HEK293 (cell line): ENCODE measurements around the gene HDAC1.

Experiments used
- GLI2 ChIP-seq: fragments of 450-650 bp; formaldehyde crosslinking; IDR thresholded peaks from 2 replicates; pipeline ENCODE4; 2017; ENCODE audit warnings: missing biosample characterization, missing genetic modification characterization, low read depth, borderline replicate concordance
- HOXD13 ChIP-seq: sonication (generic); formaldehyde crosslinking; IDR thresholded peaks from 2 replicates; pipeline ENCODE4 v1.8.0; 2022; ENCODE audit warnings: missing genetic modification reagents, borderline replicate concordance
- SALL2 ChIP-seq: fragments of 450-650 bp; formaldehyde crosslinking; IDR thresholded peaks from 2 replicates; pipeline ENCODE4 v1.5.0; 2017; ENCODE audit warnings: missing biosample characterization, mild to moderate bottlenecking, missing genetic modification characterization, borderline replicate concordance
- ZEB2 ChIP-seq: fragments of 450-650 bp; formaldehyde crosslinking; IDR thresholded peaks from 2 replicates; pipeline ENCODE4 v1.5.1; 2016; ENCODE audit warnings: missing biosample characterization, missing genetic modification characterization
- ZFP37 ChIP-seq: fragments of 450-650 bp; formaldehyde crosslinking; IDR thresholded peaks from 2 replicates; pipeline ENCODE4 v1.5.1; 2016; ENCODE audit warnings: missing biosample characterization, missing genetic modification characterization
- ZNF112 ChIP-seq: fragments of 450-650 bp; formaldehyde crosslinking; IDR thresholded peaks from 2 replicates; pipeline ENCODE4 v1.5.0; 2017; ENCODE audit warnings: missing biosample characterization, missing genetic modification characterization
- ZNF132 ChIP-seq: fragments of 450-650 bp; formaldehyde crosslinking; IDR thresholded peaks from 2 replicates; pipeline ENCODE4 v1.5.1; 2017; ENCODE audit warnings: missing biosample characterization, missing genetic modification characterization, borderline replicate concordance
- ZNF23 ChIP-seq: fragments of 450-650 bp; formaldehyde crosslinking; IDR thresholded peaks from 2 replicates; pipeline ENCODE4 v1.5.1; 2016; ENCODE audit warnings: missing biosample characterization, missing genetic modification characterization, borderline replicate concordance
- ZNF239 ChIP-seq: fragments of 450-650 bp; formaldehyde crosslinking; IDR thresholded peaks from 2 replicates; pipeline ENCODE4 v1.5.1; 2016; ENCODE audit warnings: missing biosample characterization, missing genetic modification characterization
- ZNF274 ChIP-seq, 2 experiments: fragments of 200-500 bp in 1 of 2; fragments of 450-650 bp in 1 of 2; sonication (Bioruptor generic) in 1 of 2; formaldehyde crosslinking in 1 of 2; IDR thresholded peaks; 2 replicates each; pipeline versions ENCODE4 v1.5.1 to v1.6.1; 2014 to 2016; ENCODE audit warnings: borderline replicate concordance in 1 of 2, inconsistent platforms in 1 of 2, low read length in 1 of 2, missing biosample characterization in 1 of 2, missing genetic modification characterization in 1 of 2
- ZNF404 ChIP-seq: fragments of 450-650 bp; formaldehyde crosslinking; IDR thresholded peaks from 2 replicates; pipeline ENCODE4 v1.5.1; 2017; ENCODE audit warnings: missing biosample characterization, missing genetic modification characterization
- ZNF510 ChIP-seq: fragments of 450-650 bp; formaldehyde crosslinking; IDR thresholded peaks from 2 replicates; pipeline ENCODE4 v1.5.1; 2018; ENCODE audit warnings: mild to moderate bottlenecking, missing genetic modification characterization, missing biosample characterization; ENCODE audit not compliant: insufficient replicate concordance
- ZNF596 ChIP-seq: fragments of 450-650 bp; IDR thresholded peaks from 2 replicates; pipeline ENCODE4 v1.5.0; 2018; ENCODE audit warnings: missing biosample characterization, mild to moderate bottlenecking, missing genetic modification characterization, moderate library complexity
- ZNF629 ChIP-seq: fragments of 450-650 bp; formaldehyde crosslinking; IDR thresholded peaks from 2 replicates; pipeline ENCODE4 v1.5.1; 2017; ENCODE audit warnings: missing biosample characterization, missing genetic modification characterization
- ZNF707 ChIP-seq: fragments of 450-650 bp; formaldehyde crosslinking; IDR thresholded peaks from 2 replicates; pipeline ENCODE4 v1.5.1; 2016; ENCODE audit warnings: missing biosample characterization, missing genetic modification characterization
- ZNF837 ChIP-seq: fragments of 450-650 bp; formaldehyde crosslinking; IDR thresholded peaks from 2 replicates; pipeline ENCODE4 v1.5.1; 2016; ENCODE audit warnings: missing biosample characterization, missing genetic modification characterization
- ZSCAN30 ChIP-seq: fragments of 450-650 bp; IDR thresholded peaks from 2 replicates; pipeline ENCODE4 v1.5.1; 2018; ENCODE audit warnings: missing biosample characterization, mild to moderate bottlenecking, missing genetic modification characterization, moderate library complexity
- TF ChIP-seq, protein P1 (sequence below): fragments of 450-650 bp; formaldehyde crosslinking; IDR thresholded peaks from 2 replicates; pipeline ENCODE4 v1.5.1; 2016; ENCODE audit warnings: missing biosample characterization, missing genetic modification characterization
- TF ChIP-seq, protein P2 (sequence below): fragments of 450-650 bp; formaldehyde crosslinking; IDR thresholded peaks from 2 replicates; pipeline ENCODE4 v1.5.1; 2016; ENCODE audit warnings: missing biosample characterization, missing genetic modification characterization
- TF ChIP-seq, protein P3 (sequence below): fragments of 450-650 bp; formaldehyde crosslinking; IDR thresholded peaks from 2 replicates; pipeline ENCODE4 v1.5.1; 2016; ENCODE audit warnings: missing biosample characterization, missing genetic modification characterization
- TF ChIP-seq, protein P4 (sequence below): IDR thresholded peaks from 2 replicates; pipeline ENCODE4 v1.6.1; 2011; ENCODE audit warnings: mild to moderate bottlenecking, low read depth, low read length, borderline replicate concordance
- TF ChIP-seq, protein P5 (sequence below): fragments of 450-650 bp; formaldehyde crosslinking; IDR thresholded peaks from 2 replicates; pipeline ENCODE4 v1.5.1; 2016; ENCODE audit warnings: missing biosample characterization, missing genetic modification characterization
- TF ChIP-seq, protein P6 (sequence below): fragments of 450-650 bp; formaldehyde crosslinking; IDR thresholded peaks from 2 replicates; pipeline ENCODE4 v1.5.1; 2016; ENCODE audit warnings: missing biosample characterization, missing genetic modification characterization, low read depth
- TF ChIP-seq, protein P7 (sequence below): fragments of 450-650 bp; formaldehyde crosslinking; IDR thresholded peaks from 2 replicates; pipeline ENCODE4 v1.5.1; 2016; ENCODE audit warnings: missing biosample characterization, missing genetic modification characterization
- TF ChIP-seq, protein P8 (sequence below): fragments of 450-650 bp; formaldehyde crosslinking; IDR thresholded peaks from 2 replicates; pipeline ENCODE4 v1.5.1; 2016; ENCODE audit warnings: missing biosample characterization, missing genetic modification characterization

HDAC1 gene

DNA sequence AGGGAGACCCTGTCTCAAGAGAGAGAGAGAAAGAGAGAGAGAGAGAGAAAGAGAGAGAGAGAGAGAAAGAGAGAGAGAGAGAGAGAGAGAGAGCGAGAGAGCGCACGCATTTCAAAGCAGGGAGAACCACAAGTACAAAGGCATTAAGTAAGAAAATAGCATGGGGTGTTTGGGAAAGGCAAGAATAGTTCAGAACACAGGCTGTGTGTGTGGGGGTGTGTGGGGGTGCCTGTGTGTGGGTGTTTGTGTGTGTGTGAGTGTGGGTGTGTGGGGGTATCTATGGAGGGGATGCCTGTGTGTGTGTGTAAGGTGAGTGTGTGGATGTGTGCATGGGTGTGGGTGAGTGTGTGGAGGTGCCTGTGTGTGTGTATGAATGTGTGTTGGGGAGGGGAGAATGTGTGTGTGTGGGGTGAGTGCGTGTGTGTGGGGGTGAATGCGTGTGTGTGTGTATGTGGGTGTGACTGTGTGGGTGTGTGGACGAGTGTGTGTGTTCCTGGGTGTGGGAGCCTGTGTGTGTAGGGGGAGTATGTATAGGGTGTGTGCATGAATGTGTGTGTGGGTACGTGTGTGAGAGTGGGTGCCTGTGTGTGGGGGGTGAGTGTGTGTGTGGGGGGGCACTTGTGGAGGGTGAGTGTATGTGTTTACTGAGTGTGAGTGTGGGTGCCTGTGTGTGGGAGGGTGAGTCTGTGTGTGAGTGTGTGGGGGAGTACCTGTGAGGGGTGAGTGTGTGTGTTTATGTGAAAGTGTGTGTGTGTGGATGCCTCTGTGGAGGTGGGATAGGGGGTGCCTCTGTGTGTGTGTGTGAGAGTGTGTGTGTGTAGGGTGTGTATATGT lies 19.1 kb upstream of the HDAC1 start (continued):
- TF ChIP-seq, protein P1, sequence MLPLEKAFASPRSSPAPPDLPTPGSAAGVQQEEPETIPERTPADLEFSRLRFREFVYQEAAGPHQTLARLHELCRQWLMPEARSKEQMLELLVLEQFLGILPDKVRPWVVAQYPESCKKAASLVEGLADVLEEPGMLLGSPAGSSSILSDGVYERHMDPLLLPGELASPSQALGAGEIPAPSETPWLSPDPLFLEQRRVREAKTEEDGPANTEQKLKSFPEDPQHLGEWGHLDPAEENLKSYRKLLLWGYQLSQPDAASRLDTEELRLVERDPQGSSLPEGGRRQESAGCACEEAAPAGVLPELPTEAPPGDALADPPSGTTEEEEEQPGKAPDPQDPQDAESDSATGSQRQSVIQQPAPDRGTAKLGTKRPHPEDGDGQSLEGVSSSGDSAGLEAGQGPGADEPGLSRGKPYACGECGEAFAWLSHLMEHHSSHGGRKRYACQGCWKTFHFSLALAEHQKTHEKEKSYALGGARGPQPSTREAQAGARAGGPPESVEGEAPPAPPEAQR (tag by site-specific recombination): no peak; the same call in 1 of the 2 replicates
- TF ChIP-seq ZNF707 (no peak), ZNF23 (tag by site-specific recombination) (peak; percentile 23; the same call in 1 of the 2 replicates), ZNF837 (tag by site-specific recombination) (no peak), ZFP37 (tag by site-specific recombination) (no peak), SALL2 (tag by site-specific recombination) (no peak), ZNF112 (tag by site-specific recombination) (no peak), ZNF239 (tag by site-specific recombination) (0 out of 2 replicates have a peak, but pooled peaks have one; percentile 43), HOXD13 (CRISPR knock-in tag) (no peak), ZEB2 (tag by site-specific recombination) (no peak), ZNF132 (tag by site-specific recombination) (no peak), ZNF404 (tag by site-specific recombination) (no peak), ZSCAN30 (tag by site-specific recombination) (no peak), ZNF596 (tag by site-specific recombination) (peak; percentile 100), ZNF629 (tag by site-specific recombination) (no peak), ZNF274 (IDR thresholded peaks at IDR 0.05; ENCODE audit: low read length) (no peak), ZNF274 (tag by site-specific recombination; IDR thresholded peaks at IDR 0.05; ENCODE audit: borderline replicate concordance) (no peak), GLI2 (tag by site-specific recombination) (no peak), ZNF510 (no peak)
- TF ChIP-seq, protein P2, sequence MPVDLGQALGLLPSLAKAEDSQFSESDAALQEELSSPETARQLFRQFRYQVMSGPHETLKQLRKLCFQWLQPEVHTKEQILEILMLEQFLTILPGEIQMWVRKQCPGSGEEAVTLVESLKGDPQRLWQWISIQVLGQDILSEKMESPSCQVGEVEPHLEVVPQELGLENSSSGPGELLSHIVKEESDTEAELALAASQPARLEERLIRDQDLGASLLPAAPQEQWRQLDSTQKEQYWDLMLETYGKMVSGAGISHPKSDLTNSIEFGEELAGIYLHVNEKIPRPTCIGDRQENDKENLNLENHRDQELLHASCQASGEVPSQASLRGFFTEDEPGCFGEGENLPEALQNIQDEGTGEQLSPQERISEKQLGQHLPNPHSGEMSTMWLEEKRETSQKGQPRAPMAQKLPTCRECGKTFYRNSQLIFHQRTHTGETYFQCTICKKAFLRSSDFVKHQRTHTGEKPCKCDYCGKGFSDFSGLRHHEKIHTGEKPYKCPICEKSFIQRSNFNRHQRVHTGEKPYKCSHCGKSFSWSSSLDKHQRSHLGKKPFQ (tag by site-specific recombination): peak; percentile 83
- TF ChIP-seq, protein P3, sequence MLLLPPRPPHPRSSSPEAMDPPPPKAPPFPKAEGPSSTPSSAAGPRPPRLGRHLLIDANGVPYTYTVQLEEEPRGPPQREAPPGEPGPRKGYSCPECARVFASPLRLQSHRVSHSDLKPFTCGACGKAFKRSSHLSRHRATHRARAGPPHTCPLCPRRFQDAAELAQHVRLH: no peak
- TF ChIP-seq, protein P4, sequence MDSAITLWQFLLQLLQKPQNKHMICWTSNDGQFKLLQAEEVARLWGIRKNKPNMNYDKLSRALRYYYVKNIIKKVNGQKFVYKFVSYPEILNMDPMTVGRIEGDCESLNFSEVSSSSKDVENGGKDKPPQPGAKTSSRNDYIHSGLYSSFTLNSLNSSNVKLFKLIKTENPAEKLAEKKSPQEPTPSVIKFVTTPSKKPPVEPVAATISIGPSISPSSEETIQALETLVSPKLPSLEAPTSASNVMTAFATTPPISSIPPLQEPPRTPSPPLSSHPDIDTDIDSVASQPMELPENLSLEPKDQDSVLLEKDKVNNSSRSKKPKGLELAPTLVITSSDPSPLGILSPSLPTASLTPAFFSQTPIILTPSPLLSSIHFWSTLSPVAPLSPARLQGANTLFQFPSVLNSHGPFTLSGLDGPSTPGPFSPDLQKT: no peak
- TF ChIP-seq, protein P5, sequence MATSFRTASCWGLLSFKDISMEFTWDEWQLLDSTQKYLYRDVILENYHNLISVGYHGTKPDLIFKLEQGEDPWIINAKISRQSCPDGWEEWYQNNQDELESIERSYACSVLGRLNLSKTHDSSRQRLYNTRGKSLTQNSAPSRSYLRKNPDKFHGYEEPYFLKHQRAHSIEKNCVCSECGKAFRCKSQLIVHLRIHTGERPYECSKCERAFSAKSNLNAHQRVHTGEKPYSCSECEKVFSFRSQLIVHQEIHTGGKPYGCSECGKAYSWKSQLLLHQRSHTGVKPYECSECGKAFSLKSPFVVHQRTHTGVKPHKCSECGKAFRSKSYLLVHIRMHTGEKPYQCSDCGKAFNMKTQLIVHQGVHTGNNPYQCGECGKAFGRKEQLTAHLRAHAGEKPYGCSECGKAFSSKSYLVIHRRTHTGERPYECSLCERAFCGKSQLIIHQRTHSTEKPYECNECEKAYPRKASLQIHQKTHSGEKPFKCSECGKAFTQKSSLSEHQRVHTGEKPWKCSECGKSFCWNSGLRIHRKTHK: no peak; the same call in 1 of the 2 replicates
- TF ChIP-seq, protein P6, sequence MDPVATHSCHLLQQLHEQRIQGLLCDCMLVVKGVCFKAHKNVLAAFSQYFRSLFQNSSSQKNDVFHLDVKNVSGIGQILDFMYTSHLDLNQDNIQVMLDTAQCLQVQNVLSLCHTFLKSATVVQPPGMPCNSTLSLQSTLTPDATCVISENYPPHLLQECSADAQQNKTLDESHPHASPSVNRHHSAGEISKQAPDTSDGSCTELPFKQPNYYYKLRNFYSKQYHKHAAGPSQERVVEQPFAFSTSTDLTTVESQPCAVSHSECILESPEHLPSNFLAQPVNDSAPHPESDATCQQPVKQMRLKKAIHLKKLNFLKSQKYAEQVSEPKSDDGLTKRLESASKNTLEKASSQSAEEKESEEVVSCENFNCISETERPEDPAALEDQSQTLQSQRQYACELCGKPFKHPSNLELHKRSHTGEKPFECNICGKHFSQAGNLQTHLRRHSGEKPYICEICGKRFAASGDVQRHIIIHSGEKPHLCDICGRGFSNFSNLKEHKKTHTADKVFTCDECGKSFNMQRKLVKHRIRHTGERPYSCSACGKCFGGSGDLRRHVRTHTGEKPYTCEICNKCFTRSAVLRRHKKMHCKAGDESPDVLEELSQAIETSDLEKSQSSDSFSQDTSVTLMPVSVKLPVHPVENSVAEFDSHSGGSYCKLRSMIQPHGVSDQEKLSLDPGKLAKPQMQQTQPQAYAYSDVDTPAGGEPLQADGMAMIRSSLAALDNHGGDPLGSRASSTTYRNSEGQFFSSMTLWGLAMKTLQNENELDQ (tag by site-specific recombination): no peak
- TF ChIP-seq, protein P7, sequence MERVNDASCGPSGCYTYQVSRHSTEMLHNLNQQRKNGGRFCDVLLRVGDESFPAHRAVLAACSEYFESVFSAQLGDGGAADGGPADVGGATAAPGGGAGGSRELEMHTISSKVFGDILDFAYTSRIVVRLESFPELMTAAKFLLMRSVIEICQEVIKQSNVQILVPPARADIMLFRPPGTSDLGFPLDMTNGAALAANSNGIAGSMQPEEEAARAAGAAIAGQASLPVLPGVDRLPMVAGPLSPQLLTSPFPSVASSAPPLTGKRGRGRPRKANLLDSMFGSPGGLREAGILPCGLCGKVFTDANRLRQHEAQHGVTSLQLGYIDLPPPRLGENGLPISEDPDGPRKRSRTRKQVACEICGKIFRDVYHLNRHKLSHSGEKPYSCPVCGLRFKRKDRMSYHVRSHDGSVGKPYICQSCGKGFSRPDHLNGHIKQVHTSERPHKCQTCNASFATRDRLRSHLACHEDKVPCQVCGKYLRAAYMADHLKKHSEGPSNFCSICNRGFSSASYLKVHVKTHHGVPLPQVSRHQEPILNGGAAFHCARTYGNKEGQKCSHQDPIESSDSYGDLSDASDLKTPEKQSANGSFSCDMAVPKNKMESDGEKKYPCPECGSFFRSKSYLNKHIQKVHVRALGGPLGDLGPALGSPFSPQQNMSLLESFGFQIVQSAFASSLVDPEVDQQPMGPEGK (tag by site-specific recombination): peak; percentile 62
- TF ChIP-seq, protein P8, sequence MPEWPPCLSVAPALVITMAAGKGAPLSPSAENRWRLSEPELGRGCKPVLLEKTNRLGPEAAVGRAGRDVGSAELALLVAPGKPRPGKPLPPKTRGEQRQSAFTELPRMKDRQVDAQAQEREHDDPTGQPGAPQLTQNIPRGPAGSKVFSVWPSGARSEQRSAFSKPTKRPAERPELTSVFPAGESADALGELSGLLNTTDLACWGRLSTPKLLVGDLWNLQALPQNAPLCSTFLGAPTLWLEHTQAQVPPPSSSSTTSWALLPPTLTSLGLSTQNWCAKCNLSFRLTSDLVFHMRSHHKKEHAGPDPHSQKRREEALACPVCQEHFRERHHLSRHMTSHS: no peak
